Parathyroid adenoma (tissue), 2 donors: ENCODE results near the gene SLC34A2.

Experiments used
- H2AFZ ChIP-seq: fragments of 300-600 bp; sonication (generic); one replicate; pipeline ENCODE4 v1.7.0; 2017; ENCODE audit warnings: antibody characterized with exemption, mild to moderate bottlenecking
- H3K27ac ChIP-seq: fragments of 300-600 bp; sonication (generic); one replicate; pipeline ENCODE4 v1.7.0; 2017
- H3K27me3 ChIP-seq: fragments of 300-600 bp; sonication (generic); one replicate; pipeline ENCODE4 v1.7.0; 2017; ENCODE audit warnings: low read length; ENCODE audit not compliant: control insufficient read depth, insufficient read depth
- H3K36me3 ChIP-seq: fragments of 300-600 bp; sonication (generic); one replicate; pipeline ENCODE4 v1.7.0; 2017; ENCODE audit warnings: low read length; ENCODE audit not compliant: control insufficient read depth, insufficient read depth
- H3K4me1 ChIP-seq: fragments of 300-600 bp; sonication (generic); one replicate; pipeline ENCODE4 v1.7.0; 2017; ENCODE audit warnings: control low read depth
- H3K4me2 ChIP-seq: fragments of 300-600 bp; sonication (generic); one replicate; pipeline ENCODE4 v1.7.0; 2017; ENCODE audit warnings: low read length
- H3K4me3 ChIP-seq: fragments of 300-600 bp; sonication (generic); one replicate; pipeline ENCODE4 v1.7.0; 2017; ENCODE audit warnings: low read depth, low read length
- H3K79me2 ChIP-seq: fragments of 300-600 bp; sonication (generic); one replicate; pipeline ENCODE4 v1.7.0; 2017; ENCODE audit warnings: control low read depth
- H3K9ac ChIP-seq: fragments of 300-600 bp; sonication (generic); one replicate; pipeline ENCODE4 v1.7.0; 2017; ENCODE audit warnings: mild to moderate bottlenecking
- H3K9me3 ChIP-seq: fragments of 300-600 bp; sonication (generic); one replicate; pipeline ENCODE4 v1.7.0; 2017; ENCODE audit warnings: low read length; ENCODE audit not compliant: control insufficient read depth
- TF ChIP-seq, protein P1 (sequence below): fragments of 300-600 bp; sonication (generic); IDR thresholded peaks from one replicate; pipeline ENCODE4 v1.7.0; 2017; ENCODE audit warnings: antibody characterized with exemption, mild to moderate bottlenecking
- donor health status: primary hyperparathyroidism.

SLC34A2 gene

DNA sequence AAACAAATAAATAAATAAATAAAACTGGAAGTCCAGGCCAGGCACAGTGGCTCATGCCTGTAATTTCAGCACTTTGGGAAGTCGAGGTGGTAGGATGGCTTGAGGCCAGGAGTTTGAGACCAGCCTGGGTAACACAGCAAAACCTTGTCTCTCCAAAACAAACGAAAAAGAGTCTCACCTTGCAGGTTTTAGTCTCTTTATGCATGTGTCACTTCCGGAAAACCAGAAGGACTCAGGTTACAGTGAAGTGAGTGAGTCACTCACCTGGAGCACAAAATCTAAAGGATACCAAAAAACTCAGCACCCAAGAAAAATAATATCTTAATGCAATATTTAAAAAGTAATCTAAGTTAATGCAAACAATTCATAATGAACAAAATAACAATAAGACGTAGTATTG lies 20.1 kb upstream of the SLC34A2 start:
- no peak overlapping the region for H3K4me3 ChIP-seq
- H3K79me2 ChIP-seq = no peaks in the 10 kb centered on the region
- TF ChIP-seq, protein P1, sequence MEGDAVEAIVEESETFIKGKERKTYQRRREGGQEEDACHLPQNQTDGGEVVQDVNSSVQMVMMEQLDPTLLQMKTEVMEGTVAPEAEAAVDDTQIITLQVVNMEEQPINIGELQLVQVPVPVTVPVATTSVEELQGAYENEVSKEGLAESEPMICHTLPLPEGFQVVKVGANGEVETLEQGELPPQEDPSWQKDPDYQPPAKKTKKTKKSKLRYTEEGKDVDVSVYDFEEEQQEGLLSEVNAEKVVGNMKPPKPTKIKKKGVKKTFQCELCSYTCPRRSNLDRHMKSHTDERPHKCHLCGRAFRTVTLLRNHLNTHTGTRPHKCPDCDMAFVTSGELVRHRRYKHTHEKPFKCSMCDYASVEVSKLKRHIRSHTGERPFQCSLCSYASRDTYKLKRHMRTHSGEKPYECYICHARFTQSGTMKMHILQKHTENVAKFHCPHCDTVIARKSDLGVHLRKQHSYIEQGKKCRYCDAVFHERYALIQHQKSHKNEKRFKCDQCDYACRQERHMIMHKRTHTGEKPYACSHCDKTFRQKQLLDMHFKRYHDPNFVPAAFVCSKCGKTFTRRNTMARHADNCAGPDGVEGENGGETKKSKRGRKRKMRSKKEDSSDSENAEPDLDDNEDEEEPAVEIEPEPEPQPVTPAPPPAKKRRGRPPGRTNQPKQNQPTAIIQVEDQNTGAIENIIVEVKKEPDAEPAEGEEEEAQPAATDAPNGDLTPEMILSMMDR = no peak
- no peaks in the 10 kb centered on the region for H3K36me3 ChIP-seq
- no peak overlapping the region for H3K4me2 ChIP-seq
- no peak overlapping the region for H2AFZ ChIP-seq
- H3K4me1 ChIP-seq = no peaks in the 10 kb centered on the region
- no peaks in the 10 kb centered on the region for H3K27me3 ChIP-seq
- H3K9ac ChIP-seq = no peak overlapping the region
- no peak overlapping the region for H3K27ac ChIP-seq
- no peaks in the 10 kb centered on the region for H3K9me3 ChIP-seq

DNA sequence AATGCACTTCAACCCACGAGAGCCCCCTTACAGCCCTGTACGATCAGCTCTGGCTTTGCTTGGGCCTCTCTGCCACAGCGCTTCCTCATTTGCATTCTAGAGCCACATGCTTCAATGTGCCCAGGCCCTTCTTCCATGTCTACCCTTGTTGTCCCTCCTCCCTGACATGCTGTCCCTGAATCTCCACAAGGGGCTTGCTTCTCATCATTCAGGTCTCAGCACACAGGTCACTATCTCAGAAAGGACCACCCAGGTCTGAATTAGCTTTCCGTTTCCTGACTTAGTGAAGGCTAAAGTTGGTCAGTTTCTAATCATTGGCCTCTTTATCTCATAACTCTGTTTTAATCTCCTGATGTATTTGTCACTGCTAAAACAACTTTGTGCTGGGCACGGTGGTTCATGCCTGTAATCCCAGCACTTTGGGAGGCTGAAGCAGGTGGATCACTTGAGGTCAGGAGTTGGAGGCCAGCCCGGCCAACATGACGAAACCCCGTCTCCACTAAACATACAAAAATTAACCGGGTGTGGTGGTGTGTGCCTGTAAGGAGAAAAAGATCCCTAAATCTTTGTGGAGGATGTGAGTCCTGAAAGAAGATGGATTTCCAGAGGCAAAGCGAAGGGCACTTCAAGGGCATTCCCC lies 17.9 kb upstream of the SLC34A2 start:
- Histone ChIP-seq H3K9me3 (no peaks in the 10 kb centered on the region), H3K27ac (no peak overlapping the region), H2AFZ (no peak overlapping the region), H3K4me2 (no peak overlapping the region), H3K4me3 (no peak overlapping the region), H3K9ac (no peak overlapping the region), H3K4me1 (no peaks in the 10 kb centered on the region), H3K27me3 (no peaks in the 10 kb centered on the region), H3K36me3 (no peaks in the 10 kb centered on the region), H3K79me2 (no peaks in the 10 kb centered on the region)
- TF ChIP-seq, protein P1 = no peak

DNA sequence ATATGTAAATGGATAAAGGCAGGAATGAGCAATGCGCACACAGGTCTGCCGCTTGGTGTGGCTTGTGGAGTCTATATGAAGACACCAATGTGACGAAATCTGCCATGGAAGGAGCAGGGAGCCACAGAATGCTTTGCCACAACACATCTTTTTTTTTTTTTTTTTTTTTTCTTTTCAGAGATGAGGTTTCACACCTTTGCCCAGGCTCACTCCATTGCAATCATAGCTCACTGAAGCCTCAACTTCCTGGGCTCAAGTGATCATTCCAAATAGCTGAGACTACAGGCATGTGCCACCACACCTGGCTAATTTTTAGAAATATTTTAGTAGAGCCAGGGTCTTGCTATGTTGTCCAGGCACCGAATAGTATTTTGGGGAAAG lies 17.4 kb upstream of the SLC34A2 start:
- no peak overlapping the region for H3K4me3 ChIP-seq
- no peaks in the 10 kb centered on the region for H3K27me3 ChIP-seq
- H3K36me3 ChIP-seq = no peaks in the 10 kb centered on the region
- H2AFZ ChIP-seq = no peak overlapping the region
- H3K4me1 ChIP-seq = no peaks in the 10 kb centered on the region
- no peak overlapping the region for H3K9ac ChIP-seq
- H3K79me2 ChIP-seq = no peaks in the 10 kb centered on the region
- no peak overlapping the region for H3K4me2 ChIP-seq
- no peaks in the 10 kb centered on the region for H3K9me3 ChIP-seq
- no peak overlapping the region for H3K27ac ChIP-seq
- TF ChIP-seq, protein P1 = no peak

DNA sequence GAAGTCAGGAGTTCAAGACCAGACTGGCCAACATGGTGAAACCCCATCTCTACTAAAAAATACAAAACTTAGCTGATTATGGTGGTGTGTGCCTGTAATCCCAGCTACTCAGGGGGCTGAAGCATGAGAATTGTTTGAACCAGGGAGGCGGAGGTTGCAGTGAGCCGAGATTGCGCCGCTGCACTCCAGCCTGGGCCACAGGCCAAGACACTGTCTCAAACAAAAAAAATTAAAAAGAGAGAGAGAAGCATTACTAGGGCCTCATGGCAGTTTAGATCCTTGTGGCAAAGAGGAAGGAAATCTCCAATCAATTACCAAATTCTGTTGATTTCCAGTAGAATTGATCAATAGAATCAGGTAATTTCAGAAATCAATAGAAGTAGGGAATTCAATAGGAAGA lies 16.8 kb upstream of the SLC34A2 start:
- no peaks in the 10 kb centered on the region for H3K36me3 ChIP-seq
- no peak overlapping the region for H3K4me2 ChIP-seq
- H3K27me3 ChIP-seq = no peaks in the 10 kb centered on the region
- no peak overlapping the region for H3K27ac ChIP-seq
- H3K9me3 ChIP-seq = no peaks in the 10 kb centered on the region
- H3K4me3 ChIP-seq = no peak overlapping the region
- TF ChIP-seq, protein P1 = no peak
- no peaks in the 10 kb centered on the region for H3K4me1 ChIP-seq
- no peaks in the 10 kb centered on the region for H3K79me2 ChIP-seq
- no peak overlapping the region for H3K9ac ChIP-seq
- H2AFZ ChIP-seq = no peak overlapping the region

DNA sequence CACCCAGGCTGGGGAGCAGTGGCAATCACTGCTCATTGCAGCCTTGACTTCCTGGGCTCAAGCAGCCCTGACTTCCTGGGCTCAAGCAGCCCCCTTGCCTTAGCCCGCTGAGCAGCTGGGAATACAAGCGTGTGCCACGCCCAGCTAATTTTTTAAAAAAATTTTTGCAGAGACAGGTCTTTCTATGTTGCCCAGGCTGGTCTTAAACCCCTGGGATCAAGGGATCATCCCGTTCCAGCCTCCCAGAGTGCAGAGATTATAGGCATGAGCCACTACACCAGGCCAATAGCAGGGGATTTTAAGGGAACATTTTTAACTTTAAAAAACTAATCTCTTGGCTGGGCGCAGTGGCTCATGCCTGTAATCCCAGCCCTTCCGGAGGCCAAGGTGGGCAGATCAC lies 5.3 kb upstream of the SLC34A2 start:
- TF ChIP-seq, protein P1 = no peak
- H3K9ac ChIP-seq = no peak overlapping the region
- no peaks in the 10 kb centered on the region for H3K36me3 ChIP-seq
- no peaks in the 10 kb centered on the region for H3K79me2 ChIP-seq
- H2AFZ ChIP-seq = no peak overlapping the region
- H3K4me1 ChIP-seq = no peaks in the 10 kb centered on the region
- H3K4me2 ChIP-seq = no peak overlapping the region
- no peak overlapping the region for H3K4me3 ChIP-seq
- no peaks in the 10 kb centered on the region for H3K27me3 ChIP-seq
- no peak overlapping the region for H3K27ac ChIP-seq
- no peaks in the 10 kb centered on the region for H3K9me3 ChIP-seq
